HEK293 (cell line): ENCODE measurements around the gene IFRD2.

Experiments used
- ATF2 ChIP-seq: fragments of 450-650 bp; formaldehyde crosslinking; IDR thresholded peaks from 2 replicates; pipeline ENCODE4 v1.5.1; 2016; ENCODE audit warnings: missing biosample characterization, missing genetic modification characterization, low read depth
- BCL11A ChIP-seq: fragments of 450-650 bp; formaldehyde crosslinking; IDR thresholded peaks from 2 replicates; pipeline ENCODE4 v1.5.1; 2016; ENCODE audit warnings: low read depth, missing biosample characterization, missing genetic modification characterization
- CTCF ChIP-seq: fragments of 450-650 bp; formaldehyde crosslinking; IDR thresholded peaks from 2 replicates; pipeline ENCODE4 v1.5.1; 2016; ENCODE audit warnings: missing biosample characterization, missing genetic modification characterization
- KLF16 ChIP-seq: fragments of 450-650 bp; formaldehyde crosslinking; IDR thresholded peaks from 2 replicates; pipeline ENCODE4 v1.5.1; 2017; ENCODE audit warnings: missing biosample characterization, missing genetic modification characterization
- PRDM4 ChIP-seq: fragments of 450-650 bp; formaldehyde crosslinking; IDR thresholded peaks from 2 replicates; pipeline ENCODE4 v1.5.1; 2017; ENCODE audit warnings: missing biosample characterization, missing genetic modification characterization
- REPIN1 ChIP-seq: fragments of 450-650 bp; formaldehyde crosslinking; IDR thresholded peaks from 2 replicates; pipeline ENCODE4 v1.5.1; 2017; ENCODE audit warnings: missing biosample characterization, missing genetic modification characterization, low read depth
- ZBTB1 ChIP-seq: fragments of 450-650 bp; formaldehyde crosslinking; IDR thresholded peaks from 2 replicates; pipeline ENCODE4 v1.5.1; 2016; ENCODE audit warnings: missing biosample characterization, missing genetic modification characterization
- ZBTB11 ChIP-seq: fragments of 450-650 bp; formaldehyde crosslinking; conservative IDR thresholded peaks from 2 replicates; pipeline ENCODE4 v1.5.1; 2016; ENCODE audit warnings: low read depth, missing biosample characterization, missing genetic modification characterization
- ZNF274 ChIP-seq, 2 experiments: fragments of 200-500 bp in 1 of 2; fragments of 450-650 bp in 1 of 2; sonication (Bioruptor generic) in 1 of 2; formaldehyde crosslinking in 1 of 2; IDR thresholded peaks; 2 replicates each; pipeline versions ENCODE4 v1.5.1 to v1.6.1; 2014 to 2016; ENCODE audit warnings: borderline replicate concordance in 1 of 2, inconsistent platforms in 1 of 2, low read length in 1 of 2, missing biosample characterization in 1 of 2, missing genetic modification characterization in 1 of 2
- ZNF292 ChIP-seq: fragments of 450-650 bp; formaldehyde crosslinking; IDR thresholded peaks from 2 replicates; pipeline ENCODE4 v1.5.1; 2016; ENCODE audit warnings: low read depth, missing biosample characterization, missing genetic modification characterization, borderline replicate concordance
- ZNF513 ChIP-seq: fragments of 450-650 bp; IDR thresholded peaks from 2 replicates; pipeline ENCODE4 v1.5.1; 2018; ENCODE audit warnings: missing biosample characterization, missing genetic modification characterization

- TF ChIP-seq PRDM4 (no peak), CTCF (tag by site-specific recombination) (no peak), ATF2 (tag by site-specific recombination) (no peak), ZBTB11 (tag by site-specific recombination) (no peak), BCL11A (no peak), KLF16 (tag by site-specific recombination) (no peak), ZNF513 (tag by site-specific recombination) (no peak), ZNF292 (no peak), ZBTB1 (tag by site-specific recombination) (no peak), REPIN1 (tag by site-specific recombination) (no peak), ZNF274 (IDR thresholded peaks at IDR 0.05; ENCODE audit: low read length) (no peak), ZNF274 (tag by site-specific recombination; IDR thresholded peaks at IDR 0.05; ENCODE audit: borderline replicate concordance) (no peak)
Observed at GRCh38 chr3:50331364-50331907, 39.2 kb upstream of the IFRD2 start.
